K562 (cell line): ENCODE data around the gene ACAP2. TPM values are rescaled to one million over a fixed set of nuclear protein-coding genes. Genes with fewer than 3 reads are reported as not detected.

Source experiments
- CXXC5 ChIP-seq: fragments of 250-450 bp; sonication (Bioruptor Pico); IDR thresholded peaks from 2 replicates; pipeline ENCODE4 v1.8.0; 2022; ENCODE audit warnings: inconsistent platforms, mild to moderate bottlenecking, moderate library complexity
- HMGXB4 ChIP-seq: sonication (generic); formaldehyde crosslinking; IDR thresholded peaks from 2 replicates; pipeline ENCODE4 v1.8.1; 2023; ENCODE audit warnings: mild to moderate bottlenecking, missing genetic modification reagents
- KAT2B ChIP-seq: IDR thresholded peaks from one replicate; pipeline ENCODE4 v1.6.1; 2012; ENCODE audit warnings: low read depth, mild to moderate bottlenecking, control low read depth, inconsistent platforms, low read length, moderate library complexity
- KLF6 ChIP-seq: fragments of 250-450 bp; sonication (Bioruptor Pico); IDR thresholded peaks from 2 replicates; pipeline ENCODE4 v1.4.0; 2020; ENCODE audit warnings: mild to moderate bottlenecking, moderate library complexity, borderline replicate concordance
- LCOR ChIP-seq: sonication (generic); formaldehyde crosslinking; IDR thresholded peaks from 2 replicates; pipeline ENCODE4 v1.8.0; 2022; ENCODE audit warnings: mild to moderate bottlenecking, missing genetic modification reagents
- MCM5 ChIP-seq: fragments of 450-650 bp; IDR thresholded peaks from 2 replicates; pipeline ENCODE4 v1.6.1; 2016; ENCODE audit warnings: low read depth
- MYBL2 ChIP-seq, 2 experiments: fragments of 450-650 bp in 1 of 2; sonication (generic) in 1 of 2; formaldehyde crosslinking in 1 of 2; IDR thresholded peaks; 2 replicates each; pipeline versions ENCODE4 v1.6.1 to v1.8.1; 2017 to 2022; ENCODE audit warnings: borderline replicate concordance in 1 of 2, inconsistent platforms in 1 of 2, low read depth in 1 of 2, mild to moderate bottlenecking in 1 of 2, missing genetic modification reagents in 1 of 2, moderate library complexity in 1 of 2
- NFXL1 ChIP-seq: fragments of 450-650 bp; formaldehyde crosslinking; IDR thresholded peaks from 2 replicates; pipeline ENCODE4 v1.4.0; 2021; ENCODE audit warnings: mild to moderate bottlenecking
- SOX6 ChIP-seq: fragments of 450-650 bp; IDR thresholded peaks from 2 replicates; pipeline ENCODE4 v1.6.1; 2014; ENCODE audit warnings: mild to moderate bottlenecking
- ZBTB40 ChIP-seq, 2 experiments: fragments of 450-650 bp in 1 of 2; sonication (generic) in 1 of 2; formaldehyde crosslinking in 1 of 2; IDR thresholded peaks; 2 replicates each; pipeline versions ENCODE4 v1.7.1 to v1.9.0; 2016 to 2022; ENCODE audit warnings: inconsistent platforms in 1 of 2, mild to moderate bottlenecking in 1 of 2, missing genetic modification reagents in 1 of 2
- ZNF143 ChIP-seq: sonication (generic); formaldehyde crosslinking; IDR thresholded peaks from 2 replicates; pipeline ENCODE4 v1.9.0; 2022; ENCODE audit warnings: mild to moderate bottlenecking, missing genetic modification reagents
- ZNF175 ChIP-seq: fragments of 200-800 bp; sonication (Bioruptor generic); IDR thresholded peaks from 2 replicates; pipeline ENCODE4 v1.6.1; 2016; ENCODE audit warnings: low read depth, mild to moderate bottlenecking, missing genetic modification characterization, missing compliant biosample characterization
- ZNF280B ChIP-seq: fragments of 250-450 bp; sonication (Bioruptor Pico); IDR thresholded peaks from 2 replicates; pipeline ENCODE4 v1.5.1; 2021; ENCODE audit warnings: mild to moderate bottlenecking
- polyA plus RNA-seq, 8 experiments: library from polyadenylated mRNA; depleted of rRNA in 4 of 8; stranded (reverse) in 5 of 8; unstranded in 3 of 8; fragments of >200 nt; fragmentation: Nextera tagmentation in 2 of 8; fragmentation: Illumina TruSeq in 1 of 8; extraction: Ambion mirVana in 2 of 8; extraction: Trizol in 1 of 8; gene quantifications; 2 replicates each; pipeline versions ENCODE4 v1.2.1 to v1.2.3, GENCODE V29; 2011 to 2014; ENCODE audit warnings: inconsistent platforms in 1 of 8, missing spikeins in 1 of 8
- total RNA-seq, 7 experiments: library from RNA; depleted of rRNA in 6 of 7; stranded (reverse); fragments of >200 nt in 6 of 7; fragmentation: Illumina TruSeq in 2 of 7; extraction: Trizol in 2 of 7; gene quantifications; 2 replicates each; pipeline versions ENCODE4 v1.2.1 to v1.2.3, GENCODE V29; 2011 to 2021; ENCODE audit warnings: low replicate concordance in 1 of 7

Gene ACAP2
- total and polyA plus RNA-seq, 9 of the 15 experiments (the other 6 are each of a cell fraction or from before 2014, with no cell fraction given), result 10.6 to 52.7 (median 34.4) TPM

GRCh38 chr3:195460091-195460713 is 17.4 kb upstream of the ACAP2 start (continued):
- TF ChIP-seq MYBL2 (IDR thresholded peaks at IDR 0.05; ENCODE audit: low read depth) (no peak), MYBL2 (CRISPR knock-in tag; IDR thresholded peaks at IDR 0.05; ENCODE audit: borderline replicate concordance) (no peak), HMGXB4 (CRISPR knock-in tag) (no peak), ZNF175 (CRISPR knock-in tag) (no peak), MCM5 (no peak), SOX6 (peak; percentile 72), KAT2B (no peak), CXXC5 (CRISPR knock-in tag) (no peak; the same call in 1 of the 2 replicates), KLF6 (no peak), ZNF143 (CRISPR knock-in tag) (no peak), ZBTB40 (IDR thresholded peaks at IDR 0.05) (no peak), ZBTB40 (CRISPR knock-in tag; IDR thresholded peaks at IDR 0.05) (no peak), LCOR (CRISPR knock-in tag) (no peak), ZNF280B (CRISPR knock-in tag) (no peak), NFXL1 (CRISPR knock-in tag) (no peak)
